Activated CD4-positive, alpha-beta T cell treated with anti-CD3 and anti-CD28 coated beads, Interleukin-2, Interleukin-4, amounts not matched to agents 100 ng/mL and 50 ng/mL, durations not matched to agents 16 hours and 8 hours (primary cell): Measurements from ENCODE around the gene GARRE1.
A peak's percentile ranks its signal among the peaks of the same experiment; 100 is the strongest.
"Not testable (repeated sequence)": the region's sequence is repeated elsewhere in the genome, so short reads cannot be mapped to it uniquely, and the experiment has no call there.

Experiments
- DNase-seq: peaks from one replicate; pipeline ENCODE4 v3.0.0-alpha.2; 2020; ENCODE audit warnings: low spot score

GARRE1 gene

GRCh38 chr19:34230820-34231219 lies 23.5 kb upstream of the GARRE1 start:
- DNase-seq, result no peak

- DNase-seq, result no peak
These were observed 22.9 kb upstream of the GARRE1 start for GRCh38 chr19:34231439-34231838.

- DNase-seq, result peak; percentile 72
These were observed 21.5 kb upstream of the GARRE1 start for GRCh38 chr19:34232566-34233481.

- DNase-seq, result no peak
These were observed 18.9 kb upstream of the GARRE1 start for GRCh38 chr19:34235425-34235940.

- no peak for DNase-seq
These were observed 18.0 kb upstream of the GARRE1 start for GRCh38 chr19:34236035-34236987.

- DNase-seq, result no peak
These were observed 17.1 kb upstream of the GARRE1 start for GRCh38 chr19:34237283-34237682.

GRCh38 chr19:34237939-34238338 lies 16.4 kb upstream of the GARRE1 start:
- no peak for DNase-seq

GRCh38 chr19:34241513-34242337 lies 12.6 kb upstream of the GARRE1 start:
- DNase-seq, result no peak

GRCh38 chr19:34243138-34243875 lies 11.0 kb upstream of the GARRE1 start:
- not testable (repeated sequence) for DNase-seq

GRCh38 chr19:34243876-34244578 lies 10.3 kb upstream of the GARRE1 start:
- no peak for DNase-seq

- DNase-seq, result no peak
These were observed 9.6 kb upstream of the GARRE1 start for GRCh38 chr19:34244611-34245299.

GRCh38 chr19:34246340-34246739 lies 8.0 kb upstream of the GARRE1 start:
- no peak for DNase-seq

GRCh38 chr19:34248941-34249340 lies 5.4 kb upstream of the GARRE1 start:
- no peak for DNase-seq

- DNase-seq, result not testable (repeated sequence)
These were observed 1.2 kb upstream of the GARRE1 start for GRCh38 chr19:34253167-34253566.

- DNase-seq, result not testable (repeated sequence)
These were observed 691 bp upstream of the GARRE1 start for GRCh38 chr19:34253681-34254045.

GRCh38 chr19:34254698-34255432 lies 511 bp downstream of the GARRE1 start:
- no peak for DNase-seq

- no peak for DNase-seq
These were observed 1.2 kb downstream of the GARRE1 start for GRCh38 chr19:34255546-34255945.

GRCh38 chr19:34256835-34257558 lies 2.6 kb downstream of the GARRE1 start:
- DNase-seq, result no peak
